ENCODE measurements around the gene PRKN. TPM values are rescaled to one million over a fixed set of nuclear protein-coding genes. Genes with fewer than 3 reads are reported as not detected.

PRKN gene
- total RNA-seq, 4 donors from 2014 or later = 4.4 to 669 (median 10.5) TPM

DNA sequence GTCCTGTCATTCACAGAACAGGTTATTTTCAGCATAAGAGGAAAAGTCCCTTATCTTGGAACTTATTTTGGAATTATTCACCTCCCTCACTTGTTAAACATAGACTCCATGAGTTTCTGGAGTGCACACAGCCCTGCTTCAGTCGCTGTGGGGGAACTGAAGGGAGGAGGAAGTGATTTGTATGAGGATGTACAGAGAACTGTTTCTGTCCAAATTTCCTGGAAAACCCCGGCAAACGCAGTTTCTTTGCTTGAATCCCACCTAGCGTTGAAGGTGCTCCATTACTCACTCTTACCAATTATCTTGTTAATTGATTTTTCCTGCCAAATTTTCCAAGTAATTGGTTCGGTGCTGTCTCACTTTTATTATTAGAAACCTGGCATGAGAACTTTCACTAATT, 1375.7 kb downstream of the PRKN start:
- Histone ChIP-seq H3K27ac (no peak overlapping the region), H3K4me3 (no peak overlapping the region), H3K4me1 (no peaks in the 10 kb centered on the region), H3K27me3 (no peaks in the 10 kb centered on the region), H3K36me3 (no peaks in the 10 kb centered on the region), H3K9me3 (no peaks in the 10 kb centered on the region)
- DNase-seq = no peak
- TF ChIP-seq, protein P1, sequence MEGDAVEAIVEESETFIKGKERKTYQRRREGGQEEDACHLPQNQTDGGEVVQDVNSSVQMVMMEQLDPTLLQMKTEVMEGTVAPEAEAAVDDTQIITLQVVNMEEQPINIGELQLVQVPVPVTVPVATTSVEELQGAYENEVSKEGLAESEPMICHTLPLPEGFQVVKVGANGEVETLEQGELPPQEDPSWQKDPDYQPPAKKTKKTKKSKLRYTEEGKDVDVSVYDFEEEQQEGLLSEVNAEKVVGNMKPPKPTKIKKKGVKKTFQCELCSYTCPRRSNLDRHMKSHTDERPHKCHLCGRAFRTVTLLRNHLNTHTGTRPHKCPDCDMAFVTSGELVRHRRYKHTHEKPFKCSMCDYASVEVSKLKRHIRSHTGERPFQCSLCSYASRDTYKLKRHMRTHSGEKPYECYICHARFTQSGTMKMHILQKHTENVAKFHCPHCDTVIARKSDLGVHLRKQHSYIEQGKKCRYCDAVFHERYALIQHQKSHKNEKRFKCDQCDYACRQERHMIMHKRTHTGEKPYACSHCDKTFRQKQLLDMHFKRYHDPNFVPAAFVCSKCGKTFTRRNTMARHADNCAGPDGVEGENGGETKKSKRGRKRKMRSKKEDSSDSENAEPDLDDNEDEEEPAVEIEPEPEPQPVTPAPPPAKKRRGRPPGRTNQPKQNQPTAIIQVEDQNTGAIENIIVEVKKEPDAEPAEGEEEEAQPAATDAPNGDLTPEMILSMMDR (IDR thresholded peaks at IDR 0.05) = no peak
- TF ChIP-seq POLR2A (IDR thresholded peaks at IDR 0.05) = no peak

DNA sequence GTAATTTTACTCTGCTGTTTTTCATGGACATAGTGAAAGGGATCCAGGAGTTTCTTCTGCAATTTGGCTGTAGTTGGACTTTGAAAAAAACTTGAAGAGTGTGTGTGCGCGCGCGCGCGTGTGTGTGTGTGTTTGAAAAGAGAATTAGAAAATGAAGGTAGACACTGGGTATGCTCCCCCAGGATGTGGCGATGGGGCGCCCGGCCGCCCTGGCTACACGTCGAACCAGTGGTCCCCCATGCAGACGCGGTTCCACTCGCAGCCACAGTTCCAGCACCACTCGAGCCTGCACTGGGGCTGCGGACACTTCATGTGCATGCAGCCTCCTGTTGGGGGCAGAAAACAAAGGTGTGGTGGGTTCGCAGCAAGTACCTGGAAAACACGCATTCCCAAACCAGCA, 1377.7 kb downstream of the PRKN start:
- DNase-seq = no peak
- H3K27me3 ChIP-seq = no peaks in the 10 kb centered on the region
- no peaks in the 10 kb centered on the region for H3K9me3 ChIP-seq
- H3K4me3 ChIP-seq = no peak overlapping the region
- H3K4me1 ChIP-seq = no peaks in the 10 kb centered on the region
- H3K36me3 ChIP-seq = no peaks in the 10 kb centered on the region
- TF ChIP-seq, protein P1 (IDR thresholded peaks at IDR 0.05) = no peak
- no peak for TF ChIP-seq POLR2A (IDR thresholded peaks at IDR 0.05)
- no peak overlapping the region for H3K27ac ChIP-seq

DNA sequence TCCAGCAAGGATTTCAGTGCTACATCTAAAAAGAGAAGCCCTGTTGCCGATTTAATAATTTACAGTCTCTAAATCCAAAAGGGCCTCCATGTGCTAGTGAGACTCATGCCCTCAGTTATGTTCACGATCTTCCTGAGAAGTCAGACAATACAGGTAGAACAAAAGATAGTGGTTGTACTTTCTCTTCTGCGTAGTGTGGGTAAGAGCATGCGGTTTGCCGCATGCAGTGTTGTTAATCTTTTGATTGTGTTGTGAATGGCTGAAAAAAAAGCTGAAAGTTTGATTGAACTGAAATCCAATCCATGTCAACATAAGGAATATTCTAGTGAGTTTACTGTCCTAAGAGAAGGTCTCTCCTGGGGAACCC, 1379.0 kb downstream of the PRKN start:
- Histone ChIP-seq H3K4me1 (no peaks in the 10 kb centered on the region), H3K4me3 (no peak overlapping the region), H3K9me3 (no peaks in the 10 kb centered on the region), H3K27ac (no peak overlapping the region), H3K36me3 (no peaks in the 10 kb centered on the region), H3K27me3 (no peaks in the 10 kb centered on the region)
- no peak for DNase-seq
- TF ChIP-seq POLR2A (IDR thresholded peaks at IDR 0.05) = no peak
- TF ChIP-seq, protein P1 (IDR thresholded peaks at IDR 0.05) = no peak

DNA sequence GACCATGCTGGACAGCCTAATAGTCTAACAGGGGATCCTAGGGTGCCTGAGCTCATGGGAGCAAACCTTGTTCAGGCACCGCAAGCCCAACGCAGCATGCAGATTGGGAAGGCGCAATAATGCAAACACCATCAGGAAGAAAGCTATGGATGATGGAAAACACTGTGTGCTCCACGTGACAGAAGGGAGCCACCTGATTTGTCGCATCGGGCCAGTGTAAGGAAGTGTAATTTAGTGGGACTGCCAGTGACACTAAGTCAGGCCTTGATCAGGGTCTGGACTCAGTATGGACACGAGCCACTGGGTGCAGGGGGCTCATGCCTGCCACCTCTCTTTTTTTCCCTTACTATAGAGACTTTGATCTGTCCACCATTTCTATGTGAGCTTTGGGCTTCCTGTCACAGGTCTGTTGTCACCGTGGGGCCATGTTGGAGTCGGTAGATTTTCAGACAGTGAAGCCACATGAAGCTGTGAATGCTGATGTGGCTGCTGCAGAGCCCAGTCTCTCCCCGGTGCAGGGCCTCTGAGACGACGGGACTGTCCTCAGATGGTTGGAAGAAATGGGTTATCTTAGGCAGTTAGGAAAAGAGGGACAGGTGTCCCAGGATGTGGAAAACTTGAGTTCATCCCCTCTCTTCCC, 1379.5 kb downstream of the PRKN start:
- Histone ChIP-seq H3K4me3 (no peak overlapping the region), H3K9me3 (no peaks in the 10 kb centered on the region), H3K36me3 (no peaks in the 10 kb centered on the region), H3K27me3 (no peaks in the 10 kb centered on the region), H3K4me1 (no peaks in the 10 kb centered on the region), H3K27ac (no peak overlapping the region)
- DNase-seq = no peak
- TF ChIP-seq, protein P1 (IDR thresholded peaks at IDR 0.05) = no peak
- no peak for TF ChIP-seq POLR2A (IDR thresholded peaks at IDR 0.05)

DNA sequence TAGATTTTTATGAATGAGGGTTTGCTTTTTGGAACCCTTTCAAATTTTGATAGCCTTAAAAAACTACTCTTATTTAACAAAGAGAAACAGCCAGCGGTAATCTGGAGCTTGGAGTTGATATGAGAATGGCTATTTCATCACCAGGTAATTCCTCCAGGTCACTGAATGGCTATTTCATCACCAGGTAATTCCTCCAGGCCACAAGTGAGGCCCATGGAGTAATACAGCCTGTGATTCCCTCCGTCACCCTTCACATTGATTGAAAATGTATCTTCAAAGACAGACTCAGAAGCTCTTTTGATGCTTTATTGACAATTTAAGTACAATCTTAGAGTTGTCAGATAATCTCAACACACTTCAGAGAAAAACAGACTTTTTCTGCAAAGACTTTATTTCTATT, 1380.4 kb downstream of the PRKN start:
- Histone ChIP-seq H3K9me3 (no peaks in the 10 kb centered on the region), H3K4me1 (no peaks in the 10 kb centered on the region), H3K27ac (no peak overlapping the region), H3K36me3 (no peaks in the 10 kb centered on the region), H3K4me3 (no peak overlapping the region), H3K27me3 (no peaks in the 10 kb centered on the region)
- TF ChIP-seq POLR2A (IDR thresholded peaks at IDR 0.05) = no peak
- TF ChIP-seq, protein P1 (IDR thresholded peaks at IDR 0.05) = no peak
- no peak for DNase-seq

DNA sequence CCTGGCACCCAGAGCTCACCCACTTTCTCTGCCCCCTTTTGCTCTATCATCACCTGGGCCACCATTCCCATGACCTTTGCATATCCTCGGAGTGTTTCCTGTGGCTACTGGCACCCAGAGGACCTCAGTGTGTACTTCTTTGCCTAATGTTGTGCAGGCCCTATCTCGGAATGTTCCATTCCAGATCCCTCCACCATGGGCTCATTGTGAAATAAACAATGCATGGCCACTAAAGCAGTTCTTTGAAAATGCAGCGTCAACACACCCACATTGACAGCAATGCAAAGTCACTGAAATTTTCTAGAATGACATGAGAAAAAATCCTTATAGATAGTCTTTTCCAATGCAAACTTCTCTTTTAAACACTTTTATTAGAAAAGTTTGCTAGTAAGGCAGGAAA, 1380.8 kb downstream of the PRKN start:
- Histone ChIP-seq H3K4me1 (no peaks in the 10 kb centered on the region), H3K27me3 (no peaks in the 10 kb centered on the region), H3K36me3 (no peaks in the 10 kb centered on the region), H3K27ac (no peak overlapping the region), H3K9me3 (no peaks in the 10 kb centered on the region), H3K4me3 (no peak overlapping the region)
- TF ChIP-seq POLR2A (IDR thresholded peaks at IDR 0.05) = no peak
- TF ChIP-seq, protein P1 (IDR thresholded peaks at IDR 0.05) = no peak
- no peak for DNase-seq
